GM12874 (cell line): ENCODE data around the gene MORN1.

Experiments
- CTCF ChIP-seq: IDR thresholded peaks from 2 replicates; pipeline ENCODE4 v1.5.1; 2011; ENCODE audit warnings: low read depth, mild to moderate bottlenecking, control low read depth, low read length, moderate library complexity; ENCODE audit not compliant: insufficient read depth

The MORN1 gene

GRCh38 chr1:2429780-2430591 lies 38.6 kb upstream of the MORN1 start:
- peak; percentile 50 for TF ChIP-seq CTCF

- no peak for TF ChIP-seq CTCF
Observed at GRCh38 chr1:2428490-2428889, 37.1 kb upstream of the MORN1 start.

- TF ChIP-seq CTCF = no peak
Observed at GRCh38 chr1:2427976-2428375, 36.6 kb upstream of the MORN1 start.

GRCh38 chr1:2427051-2427450 lies 35.7 kb upstream of the MORN1 start:
- no peak for TF ChIP-seq CTCF

- no peak for TF ChIP-seq CTCF
Observed at GRCh38 chr1:2426540-2426939, 35.2 kb upstream of the MORN1 start.

- TF ChIP-seq CTCF = no peak
Observed at GRCh38 chr1:2425892-2426291, 34.5 kb upstream of the MORN1 start.

GRCh38 chr1:2422523-2422922 lies 31.2 kb upstream of the MORN1 start:
- TF ChIP-seq CTCF = no peak
